ENCODE measurements around the gene LETM1.

GRCh38 chr4:1896658-1896991 is 40.7 kb upstream of the LETM1 start:
- TF ChIP-seq CTCF (conservative IDR thresholded peaks at IDR 0.05 in 1 of 2, IDR thresholded peaks at IDR 0.05 in 1 of 2; ENCODE audit: low read depth in 1 of 2, low read length in 2 of 2) = no peak
- no peak for TF ChIP-seq EZH2 (IDR thresholded peaks at IDR 0.05; ENCODE audit: low read length, missing control alignments)

All from fibroblast of lung (primary cell).